Prostate gland (tissue), 2 donors: ENCODE results near the gene TMEM45A. TPM values are rescaled to one million over a fixed set of nuclear protein-coding genes. Genes with fewer than 3 reads are reported as not detected.

Experiments
- DNase-seq: peaks from one replicate; pipeline ENCODE4 v3.0.0-alpha.2; 2019; ENCODE audit warnings: low spot score
- H3K27ac ChIP-seq, 2 donors: fragments of 200-600 bp; sonication (generic); 2 replicates each; pipeline ENCODE4 v1.5.1; 2017 to 2019
- H3K27me3 ChIP-seq: fragments of 200-600 bp; sonication (generic); replicated peaks from 2 replicates; pipeline ENCODE4 v1.5.1; 2019; ENCODE audit not compliant: insufficient read depth
- H3K36me3 ChIP-seq, 2 donors: fragments of 200-600 bp; sonication (generic); 1 replicate in 1 of 2; 2 replicates in 1 of 2; pipeline versions ENCODE4 v1.5.1 to v1.8.1; 2017 to 2019
- H3K4me1 ChIP-seq: fragments of 200-600 bp; sonication (generic); replicated peaks from 2 replicates; pipeline ENCODE4 v1.5.1; 2019
- H3K4me3 ChIP-seq, 2 donors: fragments of 200-600 bp; sonication (generic); 2 replicates each; pipeline ENCODE4 v1.5.1; 2017 to 2019
- H3K9me3 ChIP-seq: fragments of 200-600 bp; sonication (generic); 2 replicates; pipeline ENCODE4 v1.5.1; 2017
- CTCF ChIP-seq, 4 experiments: fragments of 200-600 bp in 2 of 4; fragments of 450-650 bp in 2 of 4; sonication (generic) in 2 of 4; IDR thresholded peaks; 1 replicate in 3 of 4; 2 replicates in 1 of 4; pipeline ENCODE4 v1.5.1; 2016 to 2019; ENCODE audit warnings: antibody characterized with exemption in 4 of 4, mild to moderate bottlenecking in 2 of 4, moderate library complexity in 2 of 4
- POLR2A ChIP-seq: fragments of 450-650 bp; IDR thresholded peaks from one replicate; pipeline ENCODE4 v1.6.1; 2016; ENCODE audit warnings: antibody characterized with exemption, mild to moderate bottlenecking
- POLR2AphosphoS5 ChIP-seq: sonication (generic); formaldehyde crosslinking; IDR thresholded peaks from one replicate; pipeline ENCODE4 v1.6.1; 2017; ENCODE audit warnings: antibody characterized with exemption
- WGBS: methylation state at CpG from one replicate; pipeline ENCODE4 v1.1.5; 2018; 5-methylcytosine and 5-hydroxymethylcytosine counted together
- intact Hi-C: fragments of 100-400 bp; cut with DNase I; formaldehyde crosslinking; loops from one replicate; pipeline ENCODE4 v1.14.2; 2022
- total RNA-seq, 2 donors: library from RNA; depleted of rRNA; stranded (reverse); fragments of >200 nt; gene quantifications; one replicate each; pipeline ENCODE4 v1.1.0, GENCODE V29; 2016

TMEM45A gene
- total RNA-seq, 2 donors from 2014 or later, result 6.3 to 11.8 TPM

GRCh38 chr3:100591411-100591810 is 99.0 kb downstream of the TMEM45A start:
- no peak for TF ChIP-seq POLR2A
- peak; percentile 79 for TF ChIP-seq POLR2AphosphoS5
- intact Hi-C loops, result loop anchor here (10.0 kb wide), 1 partner anchor 277 kb away; no protein-coding TSS in a partner anchor
- WGBS, result 18% methylated on average over 3 of the region's 3 CpGs
- Histone ChIP-seq H3K27ac (no peak overlapping the region), H3K4me1 (no peaks in the 10 kb centered on the region), H3K27me3 (no peaks in the 10 kb centered on the region), H3K9me3 (no peaks in the 10 kb centered on the region), H3K4me3 (no peak overlapping the region), H3K36me3 (no peaks in the 10 kb centered on the region)
- DNase-seq, result peak; percentile 43

- Histone ChIP-seq H3K4me1 (no peaks in the 10 kb centered on the region), H3K4me3 (no peak overlapping the region), H3K36me3 (no peaks in the 10 kb centered on the region), H3K27ac (no peak overlapping the region), H3K9me3 (no peaks in the 10 kb centered on the region), H3K27me3 (no peaks in the 10 kb centered on the region)
- TF ChIP-seq CTCF (IDR thresholded peaks at IDR 0.05) (no peak), POLR2AphosphoS5 (no peak), POLR2A (no peak)
- WGBS, result 72% methylated on average over 11 of the region's 11 CpGs
- no peak for DNase-seq
- intact Hi-C loops, result no loop called here
These were observed 108.0 kb downstream of the TMEM45A start for GRCh38 chr3:100600181-100601042.

- H3K27ac ChIP-seq, result no peak overlapping the region
- H3K36me3 ChIP-seq, result no peaks in the 10 kb centered on the region
- intact Hi-C loops, result no loop called here
- H3K4me3 ChIP-seq, result no peak overlapping the region
- no peaks in the 10 kb centered on the region for H3K27me3 ChIP-seq
- no peaks in the 10 kb centered on the region for H3K9me3 ChIP-seq
- WGBS, result 66% methylated on average over 7 of the region's 7 CpGs
- no peaks in the 10 kb centered on the region for H3K4me1 ChIP-seq
- no peak for DNase-seq
- no peak for TF ChIP-seq POLR2AphosphoS5
- no peak for TF ChIP-seq CTCF (IDR thresholded peaks at IDR 0.05)
- no peak for TF ChIP-seq POLR2A
These were observed 110.4 kb downstream of the TMEM45A start for GRCh38 chr3:100602506-100603444.

- Histone ChIP-seq H3K4me3 (no peak overlapping the region), H3K27me3 (no peaks in the 10 kb centered on the region), H3K36me3 (no peaks in the 10 kb centered on the region), H3K27ac (no peak overlapping the region), H3K4me1 (no peaks in the 10 kb centered on the region), H3K9me3 (no peaks in the 10 kb centered on the region)
- no peak for DNase-seq
- intact Hi-C loops, result no loop called here
- peak in 1 of 4 experiments; percentile 6 for TF ChIP-seq CTCF (IDR thresholded peaks at IDR 0.05)
- no peak for TF ChIP-seq POLR2A
- 49% methylated on average over 5 of the region's 5 CpGs for WGBS
These were observed 111.0 kb downstream of the TMEM45A start for GRCh38 chr3:100603469-100603868.

GRCh38 chr3:100605358-100605757 is 112.9 kb downstream of the TMEM45A start:
- H3K36me3 ChIP-seq, result no peaks in the 10 kb centered on the region
- no peaks in the 10 kb centered on the region for H3K27me3 ChIP-seq
- no peaks in the 10 kb centered on the region for H3K9me3 ChIP-seq
- H3K27ac ChIP-seq, result no peak overlapping the region
- no peaks in the 10 kb centered on the region for H3K4me1 ChIP-seq
- 91% methylated on average over 8 of the region's 8 CpGs for WGBS
- intact Hi-C loops, result no loop called here
- H3K4me3 ChIP-seq, result no peak overlapping the region
- no peak for DNase-seq
- TF ChIP-seq POLR2AphosphoS5 (no peak), CTCF (IDR thresholded peaks at IDR 0.05) (no peak), POLR2A (no peak)
